ENCODE results near the gene LRRC14B.

DNA sequence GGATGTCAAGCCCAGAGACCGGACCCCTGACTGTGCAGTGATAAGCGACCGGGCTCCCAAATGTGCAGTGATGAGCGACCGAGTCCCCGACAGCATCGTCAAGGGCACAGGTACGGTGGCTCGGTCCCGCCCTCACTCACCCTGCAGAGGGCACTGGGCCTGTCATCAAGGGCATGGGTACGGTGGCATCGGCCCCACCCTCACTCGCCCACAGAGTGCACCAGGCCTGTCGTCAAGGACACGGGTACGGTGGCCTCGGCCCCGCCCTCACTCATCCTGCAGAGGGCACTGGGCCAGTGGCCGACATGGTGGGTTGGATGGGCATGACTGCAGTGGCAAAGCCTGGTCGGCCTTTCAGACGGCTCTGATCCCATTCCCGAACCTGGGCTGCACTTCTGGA lies 9.7 kb upstream of the LRRC14B start:
- TF ChIP-seq, protein P1, sequence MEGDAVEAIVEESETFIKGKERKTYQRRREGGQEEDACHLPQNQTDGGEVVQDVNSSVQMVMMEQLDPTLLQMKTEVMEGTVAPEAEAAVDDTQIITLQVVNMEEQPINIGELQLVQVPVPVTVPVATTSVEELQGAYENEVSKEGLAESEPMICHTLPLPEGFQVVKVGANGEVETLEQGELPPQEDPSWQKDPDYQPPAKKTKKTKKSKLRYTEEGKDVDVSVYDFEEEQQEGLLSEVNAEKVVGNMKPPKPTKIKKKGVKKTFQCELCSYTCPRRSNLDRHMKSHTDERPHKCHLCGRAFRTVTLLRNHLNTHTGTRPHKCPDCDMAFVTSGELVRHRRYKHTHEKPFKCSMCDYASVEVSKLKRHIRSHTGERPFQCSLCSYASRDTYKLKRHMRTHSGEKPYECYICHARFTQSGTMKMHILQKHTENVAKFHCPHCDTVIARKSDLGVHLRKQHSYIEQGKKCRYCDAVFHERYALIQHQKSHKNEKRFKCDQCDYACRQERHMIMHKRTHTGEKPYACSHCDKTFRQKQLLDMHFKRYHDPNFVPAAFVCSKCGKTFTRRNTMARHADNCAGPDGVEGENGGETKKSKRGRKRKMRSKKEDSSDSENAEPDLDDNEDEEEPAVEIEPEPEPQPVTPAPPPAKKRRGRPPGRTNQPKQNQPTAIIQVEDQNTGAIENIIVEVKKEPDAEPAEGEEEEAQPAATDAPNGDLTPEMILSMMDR (IDR thresholded peaks at IDR 0.05; ENCODE audit: insufficient read depth, low read length): no peak
- TF ChIP-seq GABPA (IDR thresholded peaks at IDR 0.05; ENCODE audit: low read depth) (no peak), POLR2AphosphoS5 (IDR thresholded peaks at IDR 0.05; ENCODE audit: low read depth) (no peak)
- TF ChIP-seq, protein P2, sequence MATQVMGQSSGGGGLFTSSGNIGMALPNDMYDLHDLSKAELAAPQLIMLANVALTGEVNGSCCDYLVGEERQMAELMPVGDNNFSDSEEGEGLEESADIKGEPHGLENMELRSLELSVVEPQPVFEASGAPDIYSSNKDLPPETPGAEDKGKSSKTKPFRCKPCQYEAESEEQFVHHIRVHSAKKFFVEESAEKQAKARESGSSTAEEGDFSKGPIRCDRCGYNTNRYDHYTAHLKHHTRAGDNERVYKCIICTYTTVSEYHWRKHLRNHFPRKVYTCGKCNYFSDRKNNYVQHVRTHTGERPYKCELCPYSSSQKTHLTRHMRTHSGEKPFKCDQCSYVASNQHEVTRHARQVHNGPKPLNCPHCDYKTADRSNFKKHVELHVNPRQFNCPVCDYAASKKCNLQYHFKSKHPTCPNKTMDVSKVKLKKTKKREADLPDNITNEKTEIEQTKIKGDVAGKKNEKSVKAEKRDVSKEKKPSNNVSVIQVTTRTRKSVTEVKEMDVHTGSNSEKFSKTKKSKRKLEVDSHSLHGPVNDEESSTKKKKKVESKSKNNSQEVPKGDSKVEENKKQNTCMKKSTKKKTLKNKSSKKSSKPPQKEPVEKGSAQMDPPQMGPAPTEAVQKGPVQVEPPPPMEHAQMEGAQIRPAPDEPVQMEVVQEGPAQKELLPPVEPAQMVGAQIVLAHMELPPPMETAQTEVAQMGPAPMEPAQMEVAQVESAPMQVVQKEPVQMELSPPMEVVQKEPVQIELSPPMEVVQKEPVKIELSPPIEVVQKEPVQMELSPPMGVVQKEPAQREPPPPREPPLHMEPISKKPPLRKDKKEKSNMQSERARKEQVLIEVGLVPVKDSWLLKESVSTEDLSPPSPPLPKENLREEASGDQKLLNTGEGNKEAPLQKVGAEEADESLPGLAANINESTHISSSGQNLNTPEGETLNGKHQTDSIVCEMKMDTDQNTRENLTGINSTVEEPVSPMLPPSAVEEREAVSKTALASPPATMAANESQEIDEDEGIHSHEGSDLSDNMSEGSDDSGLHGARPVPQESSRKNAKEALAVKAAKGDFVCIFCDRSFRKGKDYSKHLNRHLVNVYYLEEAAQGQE (IDR thresholded peaks at IDR 0.05; ENCODE audit: insufficient replicate concordance, low read depth): no peak

Measured in HL-60 (cell line).